ENCODE measurements around the gene LIAS. TPM values are rescaled to one million over a fixed set of nuclear protein-coding genes. Genes with fewer than 3 reads are reported as not detected.

LIAS gene
- polyA plus RNA-seq, 1 donor (not counting 4 experiments of a cell fraction or from before 2014, with no cell fraction given), result 20.6 TPM

GRCh38 chr4:39526765-39527295 is 68.0 kb downstream of the LIAS start:
- peaks cover under 1% of the 10 kb centered on the region for H3K9me3 ChIP-seq (ENCODE audit: control insufficient read depth, low read depth, low read length)
- peak overlapping the region; percentile 90 for H3K27ac ChIP-seq (ENCODE audit: control insufficient read depth, insufficient read depth, low read length)
- H3K79me2 ChIP-seq (ENCODE audit: control insufficient read depth, insufficient read depth, low read length), result peaks cover 39% of the 10 kb centered on the region
- H3K4me2 ChIP-seq (ENCODE audit: control insufficient read depth, extremely low read depth, insufficient read depth, low read depth, low read length), result peak overlapping the region; percentile 97
- dilution Hi-C loops (cut with MboI; ENCODE audit: extremely low pct_ligation_motif_present, low sequenced_read_pairs), result no loop called here
- DNase-seq (ENCODE audit: low read depth, low spot score) (no peak), FAIRE-seq (no peak)
- no peaks in the 10 kb centered on the region for H4K20me1 ChIP-seq (ENCODE audit: control insufficient read depth, extremely low read depth, insufficient read depth, low read length)
- peak overlapping the region; percentile 93 for H3K9ac ChIP-seq (ENCODE audit: control insufficient read depth, extremely low read depth, insufficient read depth, low read length)
- H2AFZ ChIP-seq (ENCODE audit: control insufficient read depth, low read length), result peak overlapping the region; percentile 91
- H3K27me3 ChIP-seq (ENCODE audit: control insufficient read depth, extremely low read depth, insufficient read depth, low read length), result no peaks in the 10 kb centered on the region
- no peak for TF ChIP-seq EZH2 (IDR thresholded peaks at IDR 0.05; ENCODE audit: low read length)
- no peak for TF ChIP-seq CTCF (optimal IDR thresholded peaks at IDR 0.05 in 1 of 3, IDR thresholded peaks at IDR 0.05 in 1 of 3, conservative IDR thresholded peaks at IDR 0.05 in 1 of 3; ENCODE audit: extremely low read depth in 1 of 3, insufficient read depth in 2 of 3, low read length in 3 of 3)
- no peaks in the 10 kb centered on the region for H3K9me1 ChIP-seq (ENCODE audit: control insufficient read depth, extremely low read depth, insufficient read depth, low read length)
- H3K4me1 ChIP-seq (ENCODE audit: control insufficient read depth, extremely low read depth, insufficient read depth, low read length), result peaks cover 9% of the 10 kb centered on the region
- H3K36me3 ChIP-seq (ENCODE audit: control insufficient read depth in 2 of 2, extremely low read depth in 1 of 2, insufficient read depth in 2 of 2, low read length in 2 of 2), result peaks cover 0 to 1% of the 10 kb centered on the region in 2 experiments
- peak overlapping the region; percentile 86 to 99 (median 97) for H3K4me3 ChIP-seq (ENCODE audit: control insufficient read depth in 2 of 3, extremely low read depth in 1 of 3, insufficient read depth in 2 of 3, low read depth in 1 of 3, low read length in 3 of 3)

DNA sequence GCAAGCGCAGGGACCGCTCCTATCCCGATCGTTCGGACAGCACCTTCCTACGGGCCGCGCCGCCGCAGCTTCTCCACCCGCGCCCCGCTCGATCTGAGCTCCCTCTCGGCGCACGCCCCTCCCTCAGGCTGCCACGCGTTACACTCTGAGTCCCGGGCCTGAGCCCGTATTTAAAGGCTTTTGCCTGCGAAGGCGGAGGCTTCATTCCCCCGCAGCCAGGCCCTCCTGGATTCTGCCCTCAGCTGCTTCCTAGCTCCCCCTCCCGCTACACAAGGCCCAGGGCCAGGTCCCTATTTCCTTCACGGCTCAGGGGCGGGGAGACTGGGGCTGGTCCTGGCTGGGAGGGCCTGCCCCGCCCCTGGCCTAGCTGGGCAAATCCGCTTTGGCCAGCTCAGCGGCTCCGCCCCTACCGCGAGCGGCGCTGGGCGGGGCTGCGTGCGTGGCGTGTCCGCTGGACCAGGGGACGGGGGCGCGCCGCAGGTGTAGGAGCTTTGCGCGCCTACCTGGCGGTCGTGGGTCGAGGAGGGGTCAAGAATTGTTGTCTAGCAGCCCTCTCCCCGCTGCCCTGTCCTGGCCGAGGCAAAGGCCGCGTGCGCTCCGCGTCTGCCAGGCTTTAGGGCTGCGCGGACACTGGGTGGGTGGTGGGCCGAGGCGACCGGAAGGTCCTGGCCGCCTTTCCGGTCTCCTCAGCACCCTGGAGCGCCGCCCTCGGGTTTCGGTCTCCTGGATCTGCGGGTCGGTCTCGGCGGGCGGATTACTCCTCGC is 68.6 kb downstream of the LIAS start, which contains the start of gene UGDH:
UGDH (minus strand) TSS at position 144 of the 765 bp plus-strand sequence. CDS start 5,927 bp downstream, outside the sequence.
- peak within 1 kb of the TSS; percentile 96 for H2AFZ ChIP-seq (ENCODE audit: control insufficient read depth, low read length)
- peak; percentile 58 for DNase-seq (ENCODE audit: low read depth, low spot score)
- no peaks in the 10 kb centered on the region for H3K9me1 ChIP-seq (ENCODE audit: control insufficient read depth, extremely low read depth, insufficient read depth, low read length)
- H3K4me3 ChIP-seq (ENCODE audit: control insufficient read depth in 2 of 3, extremely low read depth in 1 of 3, insufficient read depth in 2 of 3, low read depth in 1 of 3, low read length in 3 of 3), result peak within 1 kb of the TSS; percentile 86 to 99 (median 97)
- no peak for TF ChIP-seq EZH2 (IDR thresholded peaks at IDR 0.05; ENCODE audit: low read length)
- peaks cover 2% of the 10 kb centered on the region for H3K9me3 ChIP-seq (ENCODE audit: control insufficient read depth, low read depth, low read length)
- H4K20me1 ChIP-seq (ENCODE audit: control insufficient read depth, extremely low read depth, insufficient read depth, low read length), result no peaks in the 10 kb centered on the region
- no peak for FAIRE-seq
- H3K27ac ChIP-seq (ENCODE audit: control insufficient read depth, insufficient read depth, low read length), result peak within 1 kb of the TSS; percentile 90
- H3K36me3 ChIP-seq (ENCODE audit: control insufficient read depth in 2 of 2, extremely low read depth in 1 of 2, insufficient read depth in 2 of 2, low read length in 2 of 2), result peaks cover 0 to 2% of the 10 kb centered on the region in 2 experiments
- dilution Hi-C loops (cut with MboI; ENCODE audit: extremely low pct_ligation_motif_present, low sequenced_read_pairs), result no loop called here
- peaks cover 9% of the 10 kb centered on the region for H3K4me1 ChIP-seq (ENCODE audit: control insufficient read depth, extremely low read depth, insufficient read depth, low read length)
- peak within 1 kb of the TSS; percentile 97 for H3K4me2 ChIP-seq (ENCODE audit: control insufficient read depth, extremely low read depth, insufficient read depth, low read depth, low read length)
- H3K79me2 ChIP-seq (ENCODE audit: control insufficient read depth, insufficient read depth, low read length), result peaks cover 36% of the 10 kb centered on the region
- peak within 1 kb of the TSS; percentile 93 for H3K9ac ChIP-seq (ENCODE audit: control insufficient read depth, extremely low read depth, insufficient read depth, low read length)
- H3K27me3 ChIP-seq (ENCODE audit: control insufficient read depth, extremely low read depth, insufficient read depth, low read length), result no peaks in the 10 kb centered on the region
